HepG2 (cell line): ENCODE data around the gene ABHD1. TPM values are rescaled to one million over a fixed set of nuclear protein-coding genes. Genes with fewer than 3 reads are reported as not detected.

Experiments used
- ATF4 ChIP-seq, 2 experiments: fragments of 450-650 bp in 1 of 2; sonication (generic) in 1 of 2; formaldehyde crosslinking; IDR thresholded peaks; 2 replicates each; pipeline versions ENCODE4 v1.5.0 to v1.8.0; 2020 to 2022; ENCODE audit warnings: mild to moderate bottlenecking in 1 of 2, missing genetic modification reagents in 1 of 2
- BATF2 ChIP-seq: sonication (generic); formaldehyde crosslinking; IDR thresholded peaks from 2 replicates; pipeline ENCODE4 v1.8.0; 2022; ENCODE audit warnings: mild to moderate bottlenecking, missing genetic modification reagents, moderate library complexity
- BORCS8-MEF2B ChIP-seq: sonication (generic); formaldehyde crosslinking; IDR thresholded peaks from 2 replicates; pipeline ENCODE4 v1.8.0; 2022; ENCODE audit warnings: mild to moderate bottlenecking, missing genetic modification reagents
- EED ChIP-seq: sonication (generic); formaldehyde crosslinking; IDR thresholded peaks from 2 replicates; pipeline ENCODE4 v1.5.0; 2020; ENCODE audit warnings: mild to moderate bottlenecking, missing genetic modification reagents
- FOXA3 ChIP-seq: IDR thresholded peaks from 2 replicates; pipeline ENCODE4 v1.6.1; 2016; ENCODE audit warnings: missing genetic modification reagents, missing compliant biosample characterization
- FOXC1 ChIP-seq: sonication (generic); formaldehyde crosslinking; IDR thresholded peaks from 2 replicates; pipeline ENCODE4 v1.8.0; 2022; ENCODE audit warnings: mild to moderate bottlenecking, missing genetic modification reagents, borderline replicate concordance
- KAT8 ChIP-seq: IDR thresholded peaks from 2 replicates; pipeline ENCODE4 v1.6.1; 2016; ENCODE audit warnings: missing genetic modification reagents, missing compliant biosample characterization
- KMT2A ChIP-seq: sonication (generic); formaldehyde crosslinking; IDR thresholded peaks from 2 replicates; pipeline ENCODE4 v1.4.0; 2020; ENCODE audit warnings: missing genetic modification reagents
- MIER2 ChIP-seq: IDR thresholded peaks from 2 replicates; pipeline ENCODE4 v1.6.1; 2016; ENCODE audit warnings: missing biosample characterization, missing genetic modification reagents
- MLX ChIP-seq: IDR thresholded peaks from 2 replicates; pipeline ENCODE4 v1.6.1; 2016
- NCOA2 ChIP-seq: sonication (generic); formaldehyde crosslinking; IDR thresholded peaks from 2 replicates; pipeline ENCODE4 v1.8.0; 2022; ENCODE audit warnings: inconsistent platforms
- SATB2 ChIP-seq: sonication (generic); formaldehyde crosslinking; IDR thresholded peaks from 2 replicates; pipeline ENCODE4 v1.5.0; 2020; ENCODE audit warnings: missing genetic modification reagents
- SOX5 ChIP-seq: IDR thresholded peaks from 2 replicates; pipeline ENCODE4 v1.6.1; 2016; ENCODE audit warnings: borderline replicate concordance
- TERF1 ChIP-seq: sonication (generic); formaldehyde crosslinking; IDR thresholded peaks from 2 replicates; pipeline ENCODE4 v1.8.0; 2022; ENCODE audit warnings: mild to moderate bottlenecking, missing genetic modification reagents, moderate library complexity
- TOPORS ChIP-seq: sonication (generic); formaldehyde crosslinking; IDR thresholded peaks from 2 replicates; pipeline ENCODE4 v1.8.0; 2023; ENCODE audit warnings: mild to moderate bottlenecking, missing genetic modification reagents
- ZNF333 ChIP-seq: sonication (generic); formaldehyde crosslinking; IDR thresholded peaks from 2 replicates; pipeline ENCODE4 v1.4.0; 2020; ENCODE audit warnings: mild to moderate bottlenecking, missing genetic modification reagents, borderline replicate concordance
- ZNF432 ChIP-seq: sonication (generic); formaldehyde crosslinking; IDR thresholded peaks from 2 replicates; pipeline ENCODE4 v1.5.0; 2020; ENCODE audit warnings: missing genetic modification reagents, mild to moderate bottlenecking, borderline replicate concordance
- ZNF441 ChIP-seq: sonication (generic); formaldehyde crosslinking; IDR thresholded peaks from 2 replicates; pipeline ENCODE4 v1.7.0; 2021; ENCODE audit warnings: missing genetic modification reagents, borderline replicate concordance
- ZNF687 ChIP-seq: sonication (generic); formaldehyde crosslinking; IDR thresholded peaks from 2 replicates; pipeline ENCODE4 v1.5.1; 2020; ENCODE audit warnings: mild to moderate bottlenecking, missing genetic modification reagents, moderate library complexity
- ZNF816 ChIP-seq: sonication (generic); formaldehyde crosslinking; IDR thresholded peaks from 2 replicates; pipeline ENCODE4 v1.8.0; 2022; ENCODE audit warnings: missing genetic modification reagents, mild to moderate bottlenecking, borderline replicate concordance
- ZNF883 ChIP-seq: sonication (generic); formaldehyde crosslinking; IDR thresholded peaks from 2 replicates; pipeline ENCODE4 v1.5.1; 2020; ENCODE audit warnings: mild to moderate bottlenecking, missing genetic modification reagents; ENCODE audit errors: not compliant biosample characterization
- polyA plus RNA-seq, 8 experiments: library from polyadenylated mRNA; depleted of rRNA in 3 of 8; stranded (reverse) in 7 of 8; unstranded in 1 of 8; fragments of >200 nt; fragmentation: Illumina TruSeq in 4 of 8; extraction: Trizol in 4 of 8; gene quantifications; 2 replicates each; pipeline versions ENCODE4 v1.2.1 to v1.2.3, GENCODE V29; 2011 to 2016; ENCODE audit warnings: low read depth in 4 of 8, missing spikeins in 1 of 8, mixed read lengths in 1 of 8; ENCODE audit not compliant: insufficient read depth in 1 of 8
- total RNA-seq, 5 experiments: library from RNA; depleted of rRNA; stranded (reverse); fragments of >200 nt; fragmentation: Illumina TruSeq; extraction: Trizol; gene quantifications; 2 replicates each; pipeline ENCODE4 v1.2.3, GENCODE V29; 2016; ENCODE audit warnings: low read depth in 1 of 5

ABHD1 gene
- total and polyA plus RNA-seq, 2 of the 13 experiments (the other 11 are each of a cell fraction or from before 2014, with no cell fraction given): 0.04 to 0.81 TPM

- TF ChIP-seq TERF1 (CRISPR knock-in tag): 0 out of 2 replicates have a peak, but pooled peaks have one; percentile 1
- no peak; the same call in 1 of the 2 replicates for TF ChIP-seq BATF2 (CRISPR knock-in tag)
- peak; percentile 83 for TF ChIP-seq KMT2A (CRISPR knock-in tag)
- peak; percentile 50; the same call in 1 of the 2 replicates for TF ChIP-seq SOX5 (CRISPR knock-in tag)
- peak; percentile 97 for TF ChIP-seq ZNF333 (CRISPR knock-in tag)
- TF ChIP-seq ZNF816 (CRISPR knock-in tag): peak; percentile 61; the same call in 1 of the 2 replicates
- TF ChIP-seq MIER2 (CRISPR knock-in tag): 0 out of 2 replicates have a peak, but pooled peaks have one; percentile 6
- peak; percentile 12; the same call in 1 of the 2 replicates for TF ChIP-seq NCOA2
- peak; percentile 93 for TF ChIP-seq ZNF687 (CRISPR knock-in tag)
- no peak for TF ChIP-seq ZNF883 (CRISPR knock-in tag)
- TF ChIP-seq SATB2 (CRISPR knock-in tag): no peak
- TF ChIP-seq KAT8 (CRISPR knock-in tag): peak; percentile 6; the same call in 1 of the 2 replicates
- TF ChIP-seq EED (CRISPR knock-in tag): peak; percentile 87; the same call in 1 of the 2 replicates
- peak in 1 of 2 experiments; percentile 55; a peak in 2 of 4 replicates for TF ChIP-seq ATF4 (CRISPR knock-in tag; IDR thresholded peaks at IDR 0.05)
- peak; percentile 62; the same call in 1 of the 2 replicates for TF ChIP-seq FOXC1 (CRISPR knock-in tag)
- no peak for TF ChIP-seq ZNF432
- no peak for TF ChIP-seq MLX
- no peak for TF ChIP-seq ZNF441 (CRISPR knock-in tag)
- TF ChIP-seq TOPORS (CRISPR knock-in tag): peak; percentile 39; the same call in 1 of the 2 replicates
- 0 out of 2 replicates have a peak, but pooled peaks have one; percentile 16 for TF ChIP-seq BORCS8-MEF2B (CRISPR knock-in tag)
- 0 out of 2 replicates have a peak, but pooled peaks have one; percentile 10 for TF ChIP-seq FOXA3 (CRISPR knock-in tag)
Observed at GRCh38 chr2:27086724-27087593, 36.7 kb upstream of the ABHD1 start, which contains the start of gene KHK (continued).
